ENCODE data around the gene CACNA1S. TPM values are rescaled to one million over a fixed set of nuclear protein-coding genes. Genes with fewer than 3 reads are reported as not detected.

The CACNA1S gene
- total and polyA plus RNA-seq, 8 donors, result under 0.01 to 0.18 TPM; not detected in 6

DNA sequence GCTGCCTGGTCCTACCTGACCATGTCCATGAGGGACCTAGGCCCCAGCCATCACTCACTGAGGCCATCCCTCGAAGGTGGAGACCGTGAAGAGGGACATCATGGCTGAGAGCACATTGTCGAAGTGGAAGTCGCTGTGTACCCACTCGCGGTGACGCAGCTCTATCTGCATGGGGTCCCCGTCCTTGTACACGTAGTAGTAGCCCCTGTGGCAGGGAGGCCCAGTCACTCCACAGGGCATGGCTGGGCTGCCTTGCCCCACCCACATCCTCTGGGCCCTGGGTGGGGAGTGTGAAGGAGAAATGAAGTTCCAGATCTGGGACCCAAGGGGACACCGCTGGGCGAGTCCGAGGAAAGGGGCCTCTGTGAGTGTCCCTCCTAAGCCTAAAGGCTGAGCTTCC, 50.3 kb downstream of the CACNA1S start:
- no peaks in the 10 kb centered on the region for H3K9me3 ChIP-seq
- WGBS, 5 donors, result 94 to 98% (median 96%) methylated on average over 12 of the region's 12 CpGs
- peaks cover 7 to 22% (median 14%) of the 10 kb centered on the region in 4 donors for H3K4me1 ChIP-seq
- no peak for TF ChIP-seq POLR2AphosphoS5 (IDR thresholded peaks at IDR 0.05)
- no peak for TF ChIP-seq POLR2A (IDR thresholded peaks at IDR 0.05)
- no peak for TF ChIP-seq CTCF (IDR thresholded peaks at IDR 0.05)
- no peak for TF ChIP-seq EP300 (IDR thresholded peaks at IDR 0.05)
- DNase-seq, result no peak
- intact Hi-C loops (cut with DNase I; ENCODE audit: low total_unique reads), result no loop called here
- H3K36me3 ChIP-seq, result no peaks in the 10 kb centered on the region
- H3K4me3 ChIP-seq, result no peak overlapping the region
- no peak overlapping the region for H3K27ac ChIP-seq
- H3K27me3 ChIP-seq, result peaks cover 0 to 11% (median 0%) of the 10 kb centered on the region in 3 donors

GRCh38 chr1:201061049-201061448, 51.2 kb downstream of the CACNA1S start:
- 68 to 86% (median 79%) methylated on average over 4 of the region's 4 CpGs for WGBS, 5 donors
- peak in 1 of 2 donors; percentile 60 for DNase-seq
- no peak overlapping the region for H3K27ac ChIP-seq
- no peak overlapping the region for H3K4me3 ChIP-seq
- H3K9me3 ChIP-seq, result no peaks in the 10 kb centered on the region
- intact Hi-C loops (cut with DNase I; ENCODE audit: low total_unique reads), result no loop called here
- H3K36me3 ChIP-seq, result no peaks in the 10 kb centered on the region
- TF ChIP-seq EP300 (IDR thresholded peaks at IDR 0.05), result no peak
- TF ChIP-seq POLR2A (IDR thresholded peaks at IDR 0.05), result no peak
- no peak for TF ChIP-seq CTCF (IDR thresholded peaks at IDR 0.05)
- TF ChIP-seq POLR2AphosphoS5 (IDR thresholded peaks at IDR 0.05), result no peak
- H3K27me3 ChIP-seq, result peaks cover 0 to 4% (median 0%) of the 10 kb centered on the region in 3 donors
- H3K4me1 ChIP-seq, result peaks cover 8 to 31% (median 20%) of the 10 kb centered on the region in 4 donors

- TF ChIP-seq CTCF (IDR thresholded peaks at IDR 0.05) (no peak), POLR2A (IDR thresholded peaks at IDR 0.05) (no peak), POLR2AphosphoS5 (IDR thresholded peaks at IDR 0.05) (no peak), EP300 (IDR thresholded peaks at IDR 0.05) (no peak)
- H3K9me3 ChIP-seq, result no peaks in the 10 kb centered on the region
- H3K4me1 ChIP-seq, result peaks cover 10 to 34% (median 24%) of the 10 kb centered on the region in 4 donors
- no peak overlapping the region for H3K4me3 ChIP-seq
- 50 to 88% (median 80%) methylated on average over 1 to 4 of the region's 4 CpGs for whole genome bisulfite sequencing, 5 donors
- H3K27me3 ChIP-seq, result no peaks in the 10 kb centered on the region
- DNase-seq, result no peak
- H3K36me3 ChIP-seq, result no peaks in the 10 kb centered on the region
- H3K27ac ChIP-seq, result no peak overlapping the region
- intact Hi-C loops (cut with DNase I; ENCODE audit: low total_unique reads), result no loop called here
Measured at GRCh38 chr1:201060586-201060985, 51.6 kb downstream of the CACNA1S start.

GRCh38 chr1:201059871-201060555, 52.2 kb downstream of the CACNA1S start:
- H3K36me3 ChIP-seq, result no peaks in the 10 kb centered on the region
- H3K27ac ChIP-seq, result no peak overlapping the region
- TF ChIP-seq CTCF (IDR thresholded peaks at IDR 0.05) (no peak), POLR2A (IDR thresholded peaks at IDR 0.05) (no peak), POLR2AphosphoS5 (IDR thresholded peaks at IDR 0.05) (no peak), EP300 (IDR thresholded peaks at IDR 0.05) (no peak)
- peaks cover 12 to 40% (median 27%) of the 10 kb centered on the region in 4 donors for H3K4me1 ChIP-seq
- no peaks in the 10 kb centered on the region for H3K9me3 ChIP-seq
- 36 to 53% (median 45%) methylated on average over 5 of the region's 5 CpGs for WGBS, 5 donors
- no peaks in the 10 kb centered on the region for H3K27me3 ChIP-seq
- no peak overlapping the region for H3K4me3 ChIP-seq
- intact Hi-C loops (cut with DNase I; ENCODE audit: low total_unique reads), result no loop called here
- peak in 1 of 2 donors; percentile 31 for DNase-seq
